Loucy (cell line): ENCODE results near the gene MOV10.

Source experiments
- EZH2phosphoT487 ChIP-seq: fragments of 200-600 bp; IDR thresholded peaks from 2 replicates; pipeline ENCODE4 v1.6.1; 2018; ENCODE audit warnings: antibody characterized with exemption, mild to moderate bottlenecking, moderate library complexity, borderline replicate concordance
- TF ChIP-seq, protein P1 (sequence below): fragments of 200-600 bp; sonication (generic); conservative IDR thresholded peaks from 2 replicates; pipeline ENCODE4 v1.5.1; 2014; ENCODE audit warnings: mild to moderate bottlenecking, antibody characterized with exemption, low read length

DNA sequence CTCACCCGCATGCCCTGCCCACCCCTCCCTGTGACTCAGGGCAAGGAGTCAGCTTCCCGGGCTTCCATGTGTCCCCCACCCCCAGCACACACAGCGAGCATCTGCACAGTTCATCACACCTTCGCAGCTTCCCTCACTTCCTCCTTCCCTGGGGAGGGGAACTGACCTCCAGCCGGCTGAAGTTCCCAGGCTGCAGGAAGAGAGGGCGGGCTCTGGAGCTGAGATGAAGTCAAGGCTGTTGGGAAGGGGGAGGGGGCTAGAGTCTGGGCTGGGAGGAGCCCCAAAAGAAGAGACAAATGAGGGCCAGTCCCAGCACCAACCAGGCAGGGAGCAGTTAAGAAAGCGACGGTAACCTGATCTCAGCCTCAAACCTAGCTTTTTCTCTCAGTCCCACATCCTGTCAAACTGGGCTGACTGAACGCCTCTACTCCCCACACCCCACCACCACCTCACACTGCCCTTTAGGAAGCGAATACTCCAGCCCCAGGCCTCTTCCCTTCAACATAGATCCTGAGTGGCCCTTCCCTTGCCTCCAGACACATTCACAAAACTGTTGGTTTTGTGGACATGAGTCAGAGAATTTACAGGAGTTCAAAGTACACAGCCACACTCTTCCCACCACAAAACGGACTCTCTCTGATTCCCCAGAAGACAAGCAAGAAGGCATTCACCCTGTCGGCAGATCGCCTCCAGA is 30.6 kb downstream of the MOV10 start:
- TF ChIP-seq, protein P1, sequence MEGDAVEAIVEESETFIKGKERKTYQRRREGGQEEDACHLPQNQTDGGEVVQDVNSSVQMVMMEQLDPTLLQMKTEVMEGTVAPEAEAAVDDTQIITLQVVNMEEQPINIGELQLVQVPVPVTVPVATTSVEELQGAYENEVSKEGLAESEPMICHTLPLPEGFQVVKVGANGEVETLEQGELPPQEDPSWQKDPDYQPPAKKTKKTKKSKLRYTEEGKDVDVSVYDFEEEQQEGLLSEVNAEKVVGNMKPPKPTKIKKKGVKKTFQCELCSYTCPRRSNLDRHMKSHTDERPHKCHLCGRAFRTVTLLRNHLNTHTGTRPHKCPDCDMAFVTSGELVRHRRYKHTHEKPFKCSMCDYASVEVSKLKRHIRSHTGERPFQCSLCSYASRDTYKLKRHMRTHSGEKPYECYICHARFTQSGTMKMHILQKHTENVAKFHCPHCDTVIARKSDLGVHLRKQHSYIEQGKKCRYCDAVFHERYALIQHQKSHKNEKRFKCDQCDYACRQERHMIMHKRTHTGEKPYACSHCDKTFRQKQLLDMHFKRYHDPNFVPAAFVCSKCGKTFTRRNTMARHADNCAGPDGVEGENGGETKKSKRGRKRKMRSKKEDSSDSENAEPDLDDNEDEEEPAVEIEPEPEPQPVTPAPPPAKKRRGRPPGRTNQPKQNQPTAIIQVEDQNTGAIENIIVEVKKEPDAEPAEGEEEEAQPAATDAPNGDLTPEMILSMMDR: no peak
- TF ChIP-seq EZH2phosphoT487: no peak
